Gastrocnemius medialis (tissue), 4 donors: ENCODE results near the gene ADGRL3. TPM values are rescaled to one million over a fixed set of nuclear protein-coding genes. Genes with fewer than 3 reads are reported as not detected.

Experiments
- ATAC-seq, 2 donors: fragments of 150-250 bp; one replicate each; pipeline ENCODE4 v1.9.1; 2016
- DNase-seq, 2 donors: peaks; one replicate each; pipeline ENCODE4 v3.0.0-alpha.2; 2019
- H3K27ac ChIP-seq, 4 donors: fragments of 200-600 bp; sonication (generic); 1 replicate in 1 of 4; 2 replicates in 3 of 4; pipeline ENCODE4 v1.5.1; 2016 to 2018; ENCODE audit warnings: mild to moderate bottlenecking in 2 of 4, moderate library complexity in 1 of 4
- H3K27me3 ChIP-seq, 3 donors: fragments of 200-600 bp; sonication (generic) in 2 of 3; 1 replicate in 1 of 3; 2 replicates in 2 of 3; pipeline versions ENCODE4 v1.5.1 to v1.6.0; 2016 to 2019; ENCODE audit warnings: mild to moderate bottlenecking in 1 of 3, moderate library complexity in 1 of 3
- H3K36me3 ChIP-seq, 2 donors: fragments of 200-600 bp; sonication (generic) in 1 of 2; one replicate each; pipeline ENCODE4 v1.5.1; 2017 to 2018
- H3K4me1 ChIP-seq, 2 donors: fragments of 200-600 bp; sonication (generic) in 1 of 2; one replicate each; pipeline ENCODE4 v1.5.1; 2016 to 2017; ENCODE audit warnings: mild to moderate bottlenecking in 2 of 2
- H3K4me3 ChIP-seq, 4 donors: fragments of 200-600 bp; sonication (generic) in 3 of 4; 1 replicate in 1 of 4; 2 replicates in 3 of 4; pipeline ENCODE4 v1.5.1; 2016 to 2019; ENCODE audit warnings: mild to moderate bottlenecking in 2 of 4
- H3K9me3 ChIP-seq, 3 donors: fragments of 200-600 bp; sonication (generic) in 2 of 3; 1 replicate in 1 of 3; 2 replicates in 2 of 3; pipeline ENCODE4 v1.5.1; 2016 to 2019
- CTCF ChIP-seq, 5 experiments: fragments of 450-650 bp in 3 of 5; fragments of 200-600 bp in 2 of 5; sonication (generic) in 2 of 5; IDR thresholded peaks in 4 of 5; conservative IDR thresholded peaks in 1 of 5; 1 replicate in 4 of 5; 2 replicates in 1 of 5; pipeline ENCODE4 v1.5.1; 2016 to 2019; ENCODE audit warnings: antibody characterized with exemption in 5 of 5, mild to moderate bottlenecking in 3 of 5, moderate library complexity in 3 of 5
- POLR2A ChIP-seq, 2 donors: fragments of 450-650 bp; IDR thresholded peaks; one replicate each; pipeline ENCODE4 v1.6.1; 2017; ENCODE audit warnings: antibody characterized with exemption in 2 of 2, mild to moderate bottlenecking in 2 of 2, moderate library complexity in 2 of 2
- in situ Hi-C, 4 donors: fragments of 200-750 bp; cut with MboI; loops; one replicate each; pipeline versions ENCODE4 v1.15.0 to v1.8.0; 2017; ENCODE audit warnings: low sequenced_read_pairs in 4 of 4
- intact Hi-C: fragments of 100-400 bp; cut with DNase I; formaldehyde crosslinking; loops from one replicate; pipeline ENCODE4 v1.15.1; 2023; ENCODE audit warnings: low total_unique reads
- total RNA-seq, 4 donors: library from RNA; depleted of rRNA; stranded (reverse); fragments of >200 nt; gene quantifications; one replicate each; pipeline versions ENCODE4 v1.1.0 to v1.2.3, GENCODE V29; 2016

ADGRL3 gene
- total RNA-seq, 4 donors from 2014 or later: 0.69 to 2.2 (median 1.1) TPM

- H3K27me3 ChIP-seq: no peaks in the 10 kb centered on the region
- H3K36me3 ChIP-seq: no peaks in the 10 kb centered on the region
- no peak for ATAC-seq
- H3K27ac ChIP-seq: no peak overlapping the region
- H3K9me3 ChIP-seq: no peaks in the 10 kb centered on the region
- no peak overlapping the region for H3K4me3 ChIP-seq
- in situ Hi-C loops: no loop called here
- DNase-seq: no peak
- H3K4me1 ChIP-seq: no peaks in the 10 kb centered on the region
- intact Hi-C loops: no loop called here
- TF ChIP-seq CTCF (IDR thresholded peaks at IDR 0.05 in 4 of 5, conservative IDR thresholded peaks at IDR 0.05 in 1 of 5): no peak
Measured at GRCh38 chr4:61734409-61734808, 534.3 kb downstream of the ADGRL3 start.

GRCh38 chr4:61739887-61740286 lies 539.8 kb downstream of the ADGRL3 start:
- intact Hi-C loops: no loop called here
- H3K4me3 ChIP-seq: no peak overlapping the region
- in situ Hi-C loops: no loop called here
- TF ChIP-seq POLR2A (IDR thresholded peaks at IDR 0.05) (no peak), CTCF (IDR thresholded peaks at IDR 0.05 in 4 of 5, conservative IDR thresholded peaks at IDR 0.05 in 1 of 5) (no peak)
- ATAC-seq: no peak
- no peak overlapping the region for H3K27ac ChIP-seq
- H3K27me3 ChIP-seq: no peaks in the 10 kb centered on the region
- no peaks in the 10 kb centered on the region for H3K36me3 ChIP-seq
- no peaks in the 10 kb centered on the region for H3K4me1 ChIP-seq
- DNase-seq: no peak
- no peaks in the 10 kb centered on the region for H3K9me3 ChIP-seq

- intact Hi-C loops: no loop called here
Measured at GRCh38 chr4:61740886-61741285, 540.8 kb downstream of the ADGRL3 start.

GRCh38 chr4:61741327-61742096 lies 541.4 kb downstream of the ADGRL3 start:
- ATAC-seq: no peak
- TF ChIP-seq POLR2A (IDR thresholded peaks at IDR 0.05) (no peak), CTCF (IDR thresholded peaks at IDR 0.05 in 4 of 5, conservative IDR thresholded peaks at IDR 0.05 in 1 of 5) (no peak)
- Histone ChIP-seq H3K4me3 (no peak overlapping the region), H3K27ac (no peak overlapping the region), H3K27me3 (no peaks in the 10 kb centered on the region), H3K9me3 (no peaks in the 10 kb centered on the region), H3K36me3 (no peaks in the 10 kb centered on the region), H3K4me1 (no peaks in the 10 kb centered on the region)
- in situ Hi-C loops (no loop called here), intact Hi-C loops (no loop called here)
- no peak for DNase-seq

More at GRCh38 chr4:61740886-61741285, 540.8 kb downstream of the ADGRL3 start:
- no peaks in the 10 kb centered on the region for H3K9me3 ChIP-seq
- H3K36me3 ChIP-seq: no peaks in the 10 kb centered on the region
- no peak overlapping the region for H3K4me3 ChIP-seq
- in situ Hi-C loops: no loop called here
- no peaks in the 10 kb centered on the region for H3K27me3 ChIP-seq
- no peaks in the 10 kb centered on the region for H3K4me1 ChIP-seq
- DNase-seq (no peak), ATAC-seq (no peak)
- no peak for TF ChIP-seq POLR2A (IDR thresholded peaks at IDR 0.05)
- no peak overlapping the region for H3K27ac ChIP-seq

GRCh38 chr4:61750810-61751209 lies 550.7 kb downstream of the ADGRL3 start:
- in situ Hi-C loops: no loop called here
- intact Hi-C loops: no loop called here

More at GRCh38 chr4:61750810-61751209, 550.7 kb downstream of the ADGRL3 start:
- no peaks in the 10 kb centered on the region for H3K36me3 ChIP-seq
- no peak overlapping the region for H3K4me3 ChIP-seq
- no peak for TF ChIP-seq CTCF (IDR thresholded peaks at IDR 0.05 in 4 of 5, conservative IDR thresholded peaks at IDR 0.05 in 1 of 5)
- no peak for TF ChIP-seq POLR2A (IDR thresholded peaks at IDR 0.05)
- H3K27me3 ChIP-seq: no peaks in the 10 kb centered on the region
- DNase-seq (no peak), ATAC-seq (no peak)
- no peak overlapping the region for H3K27ac ChIP-seq
- H3K4me1 ChIP-seq: no peaks in the 10 kb centered on the region
- H3K9me3 ChIP-seq: no peaks in the 10 kb centered on the region
